Small intestine (tissue), 7 donors: Measurements from ENCODE around the gene DUOXA2. TPM values are rescaled to one million over a fixed set of nuclear protein-coding genes. Genes with fewer than 3 reads are reported as not detected.

Experiments
- DNase-seq, 2 donors: peaks; one replicate each; pipeline versions ENCODE4 v3.0.0 to v3.0.0-alpha.2; 2013
- FAIRE-seq: peaks from 2 replicates; lab custom pipeline; 2012; peaks lifted over from hg19 to GRCh38; lab: Jason Lieb, UNC
- H3K27ac ChIP-seq, 3 donors: one replicate each; pipeline ENCODE4 v1.5.1; 2013; ENCODE audit warnings: low read length in 2 of 3, mild to moderate bottlenecking in 2 of 3, control low read depth in 1 of 3, inconsistent platforms in 1 of 3, low read depth in 1 of 3, moderate library complexity in 1 of 3
- H3K27me3 ChIP-seq, 3 donors: one replicate each; pipeline ENCODE4 v1.6.1; 2013; ENCODE audit warnings: low read length in 3 of 3, inconsistent platforms in 1 of 3; ENCODE audit not compliant: control insufficient read depth in 3 of 3, insufficient read depth in 3 of 3
- H3K36me3 ChIP-seq, 3 donors: one replicate each; pipeline ENCODE4 v1.6.1; 2013; ENCODE audit warnings: low read length in 3 of 3, inconsistent platforms in 1 of 3, low read depth in 1 of 3, mild to moderate bottlenecking in 1 of 3, moderate library complexity in 1 of 3; ENCODE audit not compliant: control insufficient read depth in 3 of 3, insufficient read depth in 2 of 3
- H3K4me1 ChIP-seq, 3 donors: one replicate each; pipeline ENCODE4 v1.6.1; 2013; ENCODE audit warnings: low read length in 2 of 3, inconsistent platforms in 1 of 3, low read depth in 1 of 3, mild to moderate bottlenecking in 1 of 3, moderate library complexity in 1 of 3; ENCODE audit not compliant: control insufficient read depth in 3 of 3, insufficient read depth in 2 of 3
- H3K4me3 ChIP-seq, 3 donors: one replicate each; pipeline ENCODE4 v1.5.1; 2013; ENCODE audit warnings: low read length in 3 of 3, control low read depth in 1 of 3, inconsistent platforms in 1 of 3, low read depth in 1 of 3, mild to moderate bottlenecking in 1 of 3, moderate library complexity in 1 of 3
- H3K9me3 ChIP-seq, 2 donors: one replicate each; pipeline ENCODE4 v1.6.1; 2013; ENCODE audit warnings: low read depth in 1 of 2, low read length in 1 of 2; ENCODE audit not compliant: control insufficient read depth in 2 of 2, insufficient read depth in 1 of 2
- WGBS, 3 donors: extraction: QIAGEN DNeasy Blood & Tissue Kit; methylation state at CpG; one replicate each; pipeline ENCODE4 v1.1.7; 2013; 5-methylcytosine and 5-hydroxymethylcytosine counted together
- polyA plus RNA-seq, 4 donors: library from polyadenylated mRNA; stranded (reverse) in 3 of 4; unstranded in 1 of 4; fragments of 200-250 nt in 3 of 4; fragments of 120-200 nt in 1 of 4; gene quantifications; one replicate each; pipeline versions ENCODE4 v1.2.1 to v1.2.3, GENCODE V29; 2013
- donor health status: healthy with polysubstance abuse.
- donor health status: control.
- donor health status: control.
- donor health status: Bipolar disorder and iron deficiency.
- donor health status: healthy.

The DUOXA2 gene
- polyA plus RNA-seq, 4 donors = 0.12 to 7.5 TPM; not detected in 2

GRCh38 chr15:45126535-45127158 is 12.5 kb downstream of the DUOXA2 start:
- DNase-seq = peak; percentile 39 to 63
- Histone ChIP-seq H3K4me3 (no peak overlapping the region), H3K36me3 (no peaks in the 10 kb centered on the region), H3K9me3 (no peaks in the 10 kb centered on the region), H3K27ac (no peak overlapping the region), H3K27me3 (peaks cover 3 to 65% (median 16%) of the 10 kb centered on the region in 3 donors), H3K4me1 (peaks cover 0 to 5% (median 0%) of the 10 kb centered on the region in 3 donors)
- 53 to 67% (median 64%) methylated on average over 2 of the region's 2 CpGs for WGBS, 3 donors
- no peak for FAIRE-seq

DNA sequence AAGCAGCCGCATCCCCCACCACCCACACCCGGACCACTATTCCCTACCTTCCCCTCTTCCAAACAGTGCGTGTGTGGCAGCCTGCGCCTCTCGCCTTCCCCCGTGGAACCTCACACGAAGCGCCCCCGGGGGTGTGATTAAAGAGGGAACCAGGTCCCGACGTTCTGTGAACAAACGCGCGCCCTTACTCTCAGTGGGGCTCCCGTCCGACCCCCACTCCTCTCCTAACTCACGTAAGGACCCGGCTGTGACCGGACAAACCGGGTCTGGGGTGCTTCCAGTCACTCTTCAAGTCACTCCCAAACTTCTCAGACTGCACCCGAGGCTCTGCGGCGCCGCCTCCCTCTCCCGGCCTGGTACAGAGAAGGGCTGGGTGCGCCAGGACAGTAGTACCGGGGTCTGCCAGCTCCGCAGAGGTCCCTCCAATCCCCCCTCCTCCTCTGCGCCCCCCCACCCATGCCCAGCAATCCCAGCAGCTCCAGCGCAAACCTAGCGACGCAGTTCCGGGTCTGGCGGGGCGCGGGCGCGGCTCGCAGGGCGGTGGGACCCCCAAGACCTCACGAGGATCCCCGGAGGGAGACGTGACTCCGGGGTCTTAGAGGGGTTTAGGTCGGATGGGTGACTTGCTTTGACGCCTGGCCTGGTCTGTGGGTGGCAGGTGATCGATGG is 15.0 kb downstream of the DUOXA2 start:
- Histone ChIP-seq H3K27ac (no peak overlapping the region), H3K27me3 (peaks cover 3 to 63% (median 15%) of the 10 kb centered on the region in 3 donors), H3K4me1 (peaks cover 0 to 5% (median 0%) of the 10 kb centered on the region in 3 donors), H3K36me3 (no peaks in the 10 kb centered on the region), H3K9me3 (no peaks in the 10 kb centered on the region), H3K4me3 (peak overlapping the region in 1 of 3 donors; percentile 15)
- FAIRE-seq = no peak
- DNase-seq = no peak
- 5 to 11% (median 10%) methylated on average over 38 to 47 of the region's 47 CpGs for WGBS, 3 donors

DNA sequence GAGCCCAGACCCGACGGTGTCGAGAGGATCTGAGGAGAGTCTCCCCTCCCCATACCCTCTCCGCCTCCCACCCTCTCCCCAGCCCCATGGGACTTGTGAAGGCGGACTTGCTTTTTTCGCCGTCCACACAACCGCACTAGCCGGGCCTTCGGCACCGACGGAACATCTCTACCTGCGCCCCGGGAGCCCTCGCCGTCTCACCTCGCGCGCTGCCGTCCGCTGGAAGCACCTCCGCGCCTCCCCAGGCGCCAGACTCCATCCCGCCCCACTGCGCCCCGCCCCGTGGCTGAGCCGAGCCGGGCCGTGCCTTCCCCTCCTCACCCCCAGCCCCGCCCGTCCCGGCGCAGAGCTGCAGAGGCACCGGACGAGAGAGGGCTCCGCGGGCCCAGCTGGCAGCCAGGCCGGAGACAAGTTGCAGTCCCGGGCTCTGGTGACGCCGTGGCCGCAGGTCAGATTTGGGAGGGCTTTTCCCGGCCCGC is 15.6 kb downstream of the DUOXA2 start, which contains the start of the genes DUOX1 and DUOXA1:
TSS of gene DUOX1 (plus strand) at position 344 of the 479 bp plus-strand sequence. CDS start 1,973 bp downstream, outside the sequence.
TSS of gene DUOXA1 (minus strand) at position 229 of the 479 bp plus-strand sequence. CDS start 6,865 bp downstream, outside the sequence.
- H3K4me3 ChIP-seq = peak within 1 kb of the TSS in 1 of 3 donors; percentile 15
- H3K36me3 ChIP-seq = no peaks in the 10 kb centered on the region
- no peak for FAIRE-seq
- no peak within 1 kb of the TSS for H3K27ac ChIP-seq
- peaks cover 0 to 5% (median 0%) of the 10 kb centered on the region in 3 donors for H3K4me1 ChIP-seq
- H3K9me3 ChIP-seq = no peaks in the 10 kb centered on the region
- 3 to 4% (median 3%) methylated on average over 40 to 46 of the region's 46 CpGs for WGBS, 3 donors
- DNase-seq = peak; percentile 44 to 50
- peaks cover 3 to 65% (median 19%) of the 10 kb centered on the region in 3 donors for H3K27me3 ChIP-seq

DNA sequence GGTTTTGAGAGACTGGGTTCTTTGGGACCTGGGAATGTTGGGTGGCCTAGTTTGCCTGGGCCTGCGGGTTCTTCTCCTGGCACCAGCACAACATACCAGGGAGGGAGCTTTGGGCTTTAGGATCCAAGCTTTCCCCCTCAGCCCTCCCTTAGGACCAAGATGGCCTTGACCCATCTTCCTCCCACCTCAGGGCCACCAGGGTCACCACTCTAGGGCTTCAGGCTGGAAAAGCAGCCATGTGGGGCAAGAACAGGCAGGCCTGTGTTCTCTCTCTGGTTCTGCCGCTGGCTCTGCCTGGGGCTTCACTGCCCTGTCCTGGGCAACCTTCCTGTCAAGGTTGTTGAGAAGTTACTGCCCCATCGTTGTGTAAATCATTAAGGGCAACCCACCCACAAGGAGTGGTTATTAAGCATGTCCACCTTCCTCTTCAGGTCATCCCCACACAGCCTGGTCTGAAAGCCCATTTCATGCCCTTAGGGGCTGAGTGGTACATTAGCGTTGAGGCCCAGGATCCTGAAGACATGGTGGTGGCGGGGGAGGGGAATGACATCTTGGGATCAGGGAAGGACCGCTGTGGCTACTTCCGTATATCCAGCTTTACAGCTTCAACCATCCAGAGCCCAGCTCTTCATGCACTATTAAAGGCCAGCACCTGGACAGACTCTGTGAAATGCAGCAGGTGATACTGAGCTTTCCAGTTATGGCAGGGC is 16.3 kb downstream of the DUOXA2 start:
- Histone ChIP-seq H3K27ac (no peak overlapping the region), H3K36me3 (no peaks in the 10 kb centered on the region), H3K27me3 (peaks cover 3 to 63% (median 22%) of the 10 kb centered on the region in 3 donors), H3K4me1 (peaks cover 0 to 5% (median 2%) of the 10 kb centered on the region in 3 donors), H3K4me3 (no peak overlapping the region), H3K9me3 (no peaks in the 10 kb centered on the region)
- WGBS, 3 donors = 89 to 91% (median 90%) methylated on average over 7 of the region's 7 CpGs
- no peak for FAIRE-seq
- no peak for DNase-seq

DNA sequence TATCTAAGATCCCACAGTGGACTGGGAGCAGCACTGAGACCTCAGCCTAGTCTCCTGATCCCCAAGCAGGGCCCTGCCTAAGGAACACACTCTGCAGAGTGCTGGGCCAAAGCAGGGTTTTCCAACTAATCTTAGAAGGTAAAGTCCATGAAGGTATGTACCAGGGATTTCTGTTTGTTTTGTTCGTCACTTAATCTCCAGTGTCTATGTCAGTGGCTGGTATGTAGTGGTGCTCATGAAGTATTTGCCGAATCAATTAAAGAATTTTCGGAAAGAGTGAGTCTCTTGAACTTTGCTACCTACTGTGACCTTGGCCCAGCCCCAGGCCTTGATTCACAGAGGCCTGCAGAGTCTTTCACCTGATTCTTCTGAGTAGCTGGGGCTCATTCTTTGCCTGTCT is 17.4 kb downstream of the DUOXA2 start:
- Histone ChIP-seq H3K9me3 (no peaks in the 10 kb centered on the region), H3K4me1 (peaks cover 0 to 7% (median 2%) of the 10 kb centered on the region in 3 donors), H3K27me3 (peaks cover 3 to 65% (median 23%) of the 10 kb centered on the region in 3 donors), H3K4me3 (no peak overlapping the region), H3K27ac (no peak overlapping the region), H3K36me3 (no peaks in the 10 kb centered on the region)
- FAIRE-seq (no peak), DNase-seq (peak in 1 of 2 donors; percentile 32)
- WGBS, 3 donors = 28 to 74% (median 48%) methylated on average over 3 of the region's 3 CpGs

- Histone ChIP-seq H3K27me3 (peaks cover 3 to 67% (median 24%) of the 10 kb centered on the region in 3 donors), H3K4me3 (no peak overlapping the region), H3K9me3 (no peaks in the 10 kb centered on the region), H3K36me3 (no peaks in the 10 kb centered on the region), H3K27ac (no peak overlapping the region), H3K4me1 (peaks cover 0 to 9% (median 2%) of the 10 kb centered on the region in 3 donors)
- no peak for FAIRE-seq
- WGBS, 3 donors = 71 to 76% (median 75%) methylated on average over 3 of the region's 3 CpGs
- DNase-seq = no peak
Measured at GRCh38 chr15:45132844-45133560, 18.9 kb downstream of the DUOXA2 start.

DNA sequence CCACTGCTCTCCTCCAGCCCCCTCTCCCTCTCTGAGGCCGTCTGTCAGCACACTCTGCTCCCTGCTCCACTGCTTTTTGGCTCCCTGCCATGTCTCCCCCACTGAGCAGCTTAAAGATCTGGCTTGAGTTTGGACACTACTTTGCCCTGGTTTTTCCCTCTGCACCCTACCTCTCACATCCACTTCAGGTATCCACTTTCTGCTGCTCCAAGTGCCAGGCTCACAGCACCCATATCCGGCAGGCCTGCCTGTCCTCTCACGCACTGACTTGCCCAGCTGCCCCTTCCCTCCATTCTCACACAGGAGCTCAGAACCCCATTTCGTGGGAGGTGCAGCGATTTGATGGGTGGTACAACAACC is 19.4 kb downstream of the DUOXA2 start:
- peaks cover 0 to 61% (median 23%) of the 10 kb centered on the region in 3 donors for H3K27me3 ChIP-seq
- no peaks in the 10 kb centered on the region for H3K36me3 ChIP-seq
- no peak for FAIRE-seq
- no peaks in the 10 kb centered on the region for H3K9me3 ChIP-seq
- DNase-seq = no peak
- 78 to 93% (median 79%) methylated on average over 5 of the region's 5 CpGs for WGBS, 3 donors
- no peak overlapping the region for H3K4me3 ChIP-seq
- H3K4me1 ChIP-seq = peaks cover 0 to 9% (median 2%) of the 10 kb centered on the region in 3 donors
- no peak overlapping the region for H3K27ac ChIP-seq
